Measurements from ENCODE around the gene RFX1. TPM values are rescaled to one million over a fixed set of nuclear protein-coding genes. Genes with fewer than 3 reads are reported as not detected.

Gene RFX1
- total RNA-seq, 1 experiment from 2014 or later: 25.5 TPM

DNA sequence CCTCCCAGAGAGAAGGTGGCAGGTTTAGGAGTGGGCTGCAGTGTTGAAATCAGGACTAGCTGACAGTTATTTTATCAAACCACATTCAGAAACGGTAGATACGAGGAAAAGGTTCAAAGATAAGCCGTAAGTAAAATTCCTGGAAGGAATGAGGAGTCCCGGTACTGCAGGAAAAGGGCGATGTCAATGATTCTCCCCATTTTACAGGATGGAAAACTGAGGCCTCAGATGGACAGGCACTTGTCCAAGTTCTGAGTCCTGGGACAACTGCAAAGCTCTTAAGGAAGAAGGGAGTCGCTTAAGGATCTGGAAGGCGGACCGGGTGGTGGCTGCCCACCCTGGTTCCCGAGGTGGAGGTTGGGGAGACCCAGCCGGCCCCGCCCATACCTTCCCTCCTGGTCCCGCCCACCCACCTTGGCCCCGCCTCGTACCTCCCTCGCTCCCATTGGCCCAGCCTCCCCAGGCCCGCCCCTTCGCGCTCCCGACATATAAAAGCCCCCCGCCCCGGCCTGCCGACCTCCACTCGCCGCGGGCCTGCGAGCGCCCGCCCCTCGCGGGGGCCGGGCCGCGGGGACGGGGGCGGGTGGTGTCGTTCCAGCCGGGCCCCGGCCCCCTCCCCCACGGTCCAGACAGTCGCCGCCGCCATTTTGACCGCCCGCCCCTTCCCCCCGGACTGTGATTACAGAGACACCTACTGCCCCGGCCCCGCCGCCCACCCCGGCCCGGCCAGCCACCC lies 603 bp downstream of the RFX1 start:
- BruUV-seq (replicated peaks): no TSS peak
- POLR2A ChIA-PET (ENCODE audit: unreplicated experiment): interaction anchor here (0.6 to 1.2 kb wide), 4 partner anchors 18 to 692 kb away, joined by 3 to 12 read pairs (median 4); partner anchors contain the start of gene IL27RA
- H3K4me3 ChIP-seq: peak overlapping the region; percentile 65; the same call in 1 of the 2 replicates

DNA sequence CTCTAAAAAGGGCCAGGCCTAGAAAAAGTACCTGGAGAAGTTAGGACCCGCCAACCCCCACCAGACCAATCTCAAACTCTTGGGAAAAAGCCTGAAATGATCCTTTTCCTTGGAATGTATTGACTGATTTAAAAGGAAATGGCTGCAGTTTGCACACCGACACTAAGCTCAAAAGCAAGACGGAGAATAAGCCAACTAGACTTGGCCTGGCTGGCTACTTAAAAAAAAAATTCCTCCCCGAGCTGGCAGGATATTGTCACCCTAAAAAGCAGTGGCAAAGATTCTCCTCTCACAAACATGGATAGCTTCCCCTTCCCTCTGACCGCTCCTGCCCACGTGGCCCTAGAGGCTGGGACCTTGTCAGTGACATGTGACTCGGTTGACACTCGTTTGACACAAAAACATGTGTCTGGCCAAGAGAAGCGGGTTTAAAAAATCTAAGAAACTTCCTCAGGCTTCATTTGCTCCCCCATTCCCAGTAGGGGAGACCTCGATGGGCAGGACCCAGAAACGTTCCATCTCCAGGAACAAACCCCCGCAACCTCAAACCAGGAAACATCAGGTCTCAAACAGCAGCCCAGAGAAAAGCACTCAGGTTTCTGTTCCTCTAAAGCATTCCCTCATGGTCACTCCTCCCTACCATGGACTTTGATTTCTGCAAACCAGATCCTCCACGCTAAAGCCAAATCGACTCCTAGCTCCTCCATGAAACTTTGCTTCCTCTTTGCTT lies 1.3 kb downstream of the RFX1 start:
- peaks cover 6% of the 10 kb centered on the region for H3K4me1 ChIP-seq (replicated peaks; ENCODE audit: insufficient read depth)
- no peak for TF ChIP-seq EZH2 (IDR thresholded peaks at IDR 0.05; ENCODE audit: low read depth)
- TF ChIP-seq, protein P1, sequence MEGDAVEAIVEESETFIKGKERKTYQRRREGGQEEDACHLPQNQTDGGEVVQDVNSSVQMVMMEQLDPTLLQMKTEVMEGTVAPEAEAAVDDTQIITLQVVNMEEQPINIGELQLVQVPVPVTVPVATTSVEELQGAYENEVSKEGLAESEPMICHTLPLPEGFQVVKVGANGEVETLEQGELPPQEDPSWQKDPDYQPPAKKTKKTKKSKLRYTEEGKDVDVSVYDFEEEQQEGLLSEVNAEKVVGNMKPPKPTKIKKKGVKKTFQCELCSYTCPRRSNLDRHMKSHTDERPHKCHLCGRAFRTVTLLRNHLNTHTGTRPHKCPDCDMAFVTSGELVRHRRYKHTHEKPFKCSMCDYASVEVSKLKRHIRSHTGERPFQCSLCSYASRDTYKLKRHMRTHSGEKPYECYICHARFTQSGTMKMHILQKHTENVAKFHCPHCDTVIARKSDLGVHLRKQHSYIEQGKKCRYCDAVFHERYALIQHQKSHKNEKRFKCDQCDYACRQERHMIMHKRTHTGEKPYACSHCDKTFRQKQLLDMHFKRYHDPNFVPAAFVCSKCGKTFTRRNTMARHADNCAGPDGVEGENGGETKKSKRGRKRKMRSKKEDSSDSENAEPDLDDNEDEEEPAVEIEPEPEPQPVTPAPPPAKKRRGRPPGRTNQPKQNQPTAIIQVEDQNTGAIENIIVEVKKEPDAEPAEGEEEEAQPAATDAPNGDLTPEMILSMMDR (conservative IDR thresholded peaks at IDR 0.05): no peak
- peaks cover 32% of the 10 kb centered on the region for H3F3A ChIP-seq (ENCODE audit: insufficient read depth, low read depth)
- TSS peak; percentile 55 for BruUV-seq (replicated peaks)
- H2AFZ ChIP-seq: no peak overlapping the region
- intact Hi-C loops (cut with micrococcal nuclease; ENCODE audit: unreplicated experiment): loop anchor here (5.0 kb wide), 1 partner anchor 503 kb away; no protein-coding TSS in a partner anchor
- 0 out of 2 replicates have a peak, but pooled peaks cover 2% of the 10 kb centered on the region for H3K9me3 ChIP-seq (ENCODE audit: insufficient read depth, low read depth)
- H3K27ac ChIP-seq: no peak overlapping the region
- ChIA-PET CTCF (interaction anchor here (0.5 to 0.7 kb wide), 4 partner anchors 132 to 1672 kb away, joined by 3 to 18 read pairs (median 8); no protein-coding TSS in a partner anchor), POLR2A (ENCODE audit: unreplicated experiment) (no interaction called here)
- H3K36me3 ChIP-seq (ENCODE audit: low read depth): 0 out of 2 replicates have a peak, but pooled peaks cover 4% of the 10 kb centered on the region
- H3K79me2 ChIP-seq (ENCODE audit: low read depth): peaks cover 36% of the 10 kb centered on the region
- no peak for DNase-seq
- no peaks in the 10 kb centered on the region for H3K9me2 ChIP-seq (ENCODE audit: insufficient read depth)
- H3K27me3 ChIP-seq (ENCODE audit: insufficient read depth, low read depth): no peaks in the 10 kb centered on the region
- no peaks in the 10 kb centered on the region for H4K20me1 ChIP-seq (ENCODE audit: insufficient read depth)
- H3K4me2 ChIP-seq: peak overlapping the region; percentile 24; the same call in 1 of the 2 replicates
- no peak overlapping the region for H3K4me3 ChIP-seq

More for the DNA sequence above, 603 bp downstream of the RFX1 start:
- Histone ChIP-seq H3K27me3 (ENCODE audit: insufficient read depth, low read depth) (no peaks in the 10 kb centered on the region), H2AFZ (0 out of 2 replicates have a peak overlapping the region, but pooled peaks have one; percentile 47), H3K27ac (peak overlapping the region; percentile 82), H3F3A (ENCODE audit: insufficient read depth, low read depth) (peaks cover 30% of the 10 kb centered on the region), H3K4me1 (replicated peaks; ENCODE audit: insufficient read depth) (peaks cover 6% of the 10 kb centered on the region), H3K36me3 (ENCODE audit: low read depth) (no peaks in the 10 kb centered on the region), H3K79me2 (ENCODE audit: low read depth) (peaks cover 32% of the 10 kb centered on the region), H3K9me2 (ENCODE audit: insufficient read depth) (no peaks in the 10 kb centered on the region), H3K9me3 (ENCODE audit: insufficient read depth, low read depth) (no peaks in the 10 kb centered on the region), H4K20me1 (ENCODE audit: insufficient read depth) (no peaks in the 10 kb centered on the region), H3K4me2 (peak overlapping the region; percentile 96)
- intact Hi-C loops (cut with micrococcal nuclease; ENCODE audit: unreplicated experiment): loop anchor here (2.0 to 5.0 kb wide), 2 partner anchors 67 to 502 kb away; partner anchors contain the start of gene MISP3
- CTCF ChIA-PET: interaction anchor here (0.5 to 0.6 kb wide), 3 partner anchors 133 to 166 kb away, joined by 7 to 18 read pairs (median 8); no protein-coding TSS in a partner anchor
- TF ChIP-seq EZH2 (IDR thresholded peaks at IDR 0.05; ENCODE audit: low read depth): no peak
- TF ChIP-seq, protein P1 (conservative IDR thresholded peaks at IDR 0.05): no peak
- DNase-seq: peak; percentile 59 to 87

Measured in PC-9 (cell line).